ENCODE results near the gene CFAP65. TPM values are rescaled to one million over a fixed set of nuclear protein-coding genes. Genes with fewer than 3 reads are reported as not detected.

Gene CFAP65
- total and polyA plus RNA-seq, 2 of the 13 experiments (the other 11 are each of a cell fraction or from before 2014, with no cell fraction given), result 0.05 TPM; not detected in 1

DNA sequence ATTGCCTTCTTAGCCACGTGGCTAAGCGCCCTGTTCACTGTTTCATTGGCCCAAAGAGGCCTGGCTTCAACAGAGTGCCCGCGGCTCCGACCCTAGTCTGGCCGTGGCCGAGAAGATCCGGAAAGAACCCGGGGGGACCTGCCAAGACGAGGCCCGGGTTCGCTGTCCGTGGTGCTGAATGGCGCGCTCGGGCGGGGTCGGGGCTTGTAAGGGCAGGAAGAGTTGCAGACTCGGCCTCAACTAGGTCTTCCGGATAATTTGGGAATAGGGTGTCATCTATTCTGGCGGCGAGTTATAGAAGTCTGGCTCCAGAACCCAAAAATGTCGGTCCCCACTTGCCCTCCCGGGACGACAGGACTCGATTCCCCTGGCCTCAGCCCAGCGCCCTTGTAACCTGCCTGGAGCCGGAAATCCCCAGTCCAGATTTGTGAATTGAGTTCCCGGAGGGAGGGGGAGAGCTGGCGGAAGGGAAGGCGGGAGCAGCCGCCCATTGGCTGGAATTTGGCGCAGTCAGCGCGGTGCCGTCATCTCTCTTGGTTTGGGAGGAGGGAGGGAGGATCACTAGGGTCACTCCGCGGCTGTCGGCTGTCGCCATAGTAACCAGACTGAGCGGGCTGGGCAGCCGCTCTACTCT is 78.3 kb downstream of the CFAP65 start (continued):
- no peak for TF ChIP-seq CHD4 (IDR thresholded peaks at IDR 0.05; ENCODE audit: borderline replicate concordance, low read length)
- peak; percentile 87; the same call in 1 of the 2 replicates for TF ChIP-seq BATF2 (CRISPR knock-in tag; IDR thresholded peaks at IDR 0.05)
- peak; percentile 81; the same call in 1 of the 2 replicates for TF ChIP-seq ZNF598 (CRISPR knock-in tag; IDR thresholded peaks at IDR 0.05; ENCODE audit: borderline replicate concordance)
- peak; percentile 63; the same call in 1 of the 2 replicates for TF ChIP-seq ZMYM4 (CRISPR knock-in tag; IDR thresholded peaks at IDR 0.05)
- peak; percentile 89 for TF ChIP-seq ZBTB43 (CRISPR knock-in tag; conservative IDR thresholded peaks at IDR 0.05)
- TF ChIP-seq DPF2 (CRISPR knock-in tag; IDR thresholded peaks at IDR 0.05; ENCODE audit: borderline replicate concordance, low read depth), result no peak
- TF ChIP-seq HDAC2 (CRISPR knock-in tag; IDR thresholded peaks at IDR 0.05), result peak; percentile 62
- TF ChIP-seq ZNF775 (CRISPR knock-in tag; IDR thresholded peaks at IDR 0.05; ENCODE audit: borderline replicate concordance), result no peak
- peak; percentile 98 for TF ChIP-seq ZMAT3 (CRISPR knock-in tag; conservative IDR thresholded peaks at IDR 0.05)
- TF ChIP-seq FUBP1 (CRISPR knock-in tag; IDR thresholded peaks at IDR 0.05; ENCODE audit: borderline replicate concordance), result no peak
- peak; percentile 90; the same call in 1 of the 2 replicates for TF ChIP-seq ZNF124 (CRISPR knock-in tag; IDR thresholded peaks at IDR 0.05)
- TF ChIP-seq SATB2 (CRISPR knock-in tag; IDR thresholded peaks at IDR 0.05), result peak; percentile 98
- no peak for TF ChIP-seq CBX2 (IDR thresholded peaks at IDR 0.05; ENCODE audit: low read depth, low read length)
- no peak for TF ChIP-seq CBX2 (CRISPR knock-in tag; IDR thresholded peaks at IDR 0.05; ENCODE audit: low read depth)
- TF ChIP-seq ZNF556 (CRISPR knock-in tag; IDR thresholded peaks at IDR 0.05; ENCODE audit: borderline replicate concordance), result no peak; the same call in 1 of the 2 replicates
- TF ChIP-seq, protein P1, sequence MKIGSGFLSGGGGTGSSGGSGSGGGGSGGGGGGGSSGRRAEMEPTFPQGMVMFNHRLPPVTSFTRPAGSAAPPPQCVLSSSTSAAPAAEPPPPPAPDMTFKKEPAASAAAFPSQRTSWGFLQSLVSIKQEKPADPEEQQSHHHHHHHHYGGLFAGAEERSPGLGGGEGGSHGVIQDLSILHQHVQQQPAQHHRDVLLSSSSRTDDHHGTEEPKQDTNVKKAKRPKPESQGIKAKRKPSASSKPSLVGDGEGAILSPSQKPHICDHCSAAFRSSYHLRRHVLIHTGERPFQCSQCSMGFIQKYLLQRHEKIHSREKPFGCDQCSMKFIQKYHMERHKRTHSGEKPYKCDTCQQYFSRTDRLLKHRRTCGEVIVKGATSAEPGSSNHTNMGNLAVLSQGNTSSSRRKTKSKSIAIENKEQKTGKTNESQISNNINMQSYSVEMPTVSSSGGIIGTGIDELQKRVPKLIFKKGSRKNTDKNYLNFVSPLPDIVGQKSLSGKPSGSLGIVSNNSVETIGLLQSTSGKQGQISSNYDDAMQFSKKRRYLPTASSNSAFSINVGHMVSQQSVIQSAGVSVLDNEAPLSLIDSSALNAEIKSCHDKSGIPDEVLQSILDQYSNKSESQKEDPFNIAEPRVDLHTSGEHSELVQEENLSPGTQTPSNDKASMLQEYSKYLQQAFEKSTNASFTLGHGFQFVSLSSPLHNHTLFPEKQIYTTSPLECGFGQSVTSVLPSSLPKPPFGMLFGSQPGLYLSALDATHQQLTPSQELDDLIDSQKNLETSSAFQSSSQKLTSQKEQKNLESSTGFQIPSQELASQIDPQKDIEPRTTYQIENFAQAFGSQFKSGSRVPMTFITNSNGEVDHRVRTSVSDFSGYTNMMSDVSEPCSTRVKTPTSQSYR (CRISPR knock-in tag; IDR thresholded peaks at IDR 0.05; ENCODE audit: borderline replicate concordance), result peak; percentile 66
- TF ChIP-seq ZFP36 (IDR thresholded peaks at IDR 0.05; ENCODE audit: borderline replicate concordance, low read depth, low read length, partially characterized antibody), result no peak
- no peak for TF ChIP-seq AFF4 (CRISPR knock-in tag; IDR thresholded peaks at IDR 0.05)
- TF ChIP-seq CC2D1A (CRISPR knock-in tag; IDR thresholded peaks at IDR 0.05), result no peak

All from HepG2 (cell line).